ENCODE measurements around the gene TARBP2. TPM values are rescaled to one million over a fixed set of nuclear protein-coding genes. Genes with fewer than 3 reads are reported as not detected.

The TARBP2 gene
- 48.2 and 48.4 TPM in 2 replicates for total RNA-seq

GRCh38 chr12:53500776-53501614, at the start of gene TARBP2:
Gene TARBP2, plus strand, starts transcription at chr12:53501283. Its CDS starts 126 bp downstream, at chr12:53501409.

GRCh38 chr12:53451661-53452158, 49.4 kb upstream of the TARBP2 start, which contains the start of gene PCBP2:
Gene PCBP2, plus strand, starts transcription at chr12:53452102. Its CDS starts 2,699 bp downstream, at chr12:53454801.

GRCh38 chr12:53499266-53500141, 1.6 kb upstream of the TARBP2 start, which contains the start of gene MAP3K12:
Gene MAP3K12, minus strand, starts transcription at chr12:53499458. Its CDS starts 12,067 bp downstream, at chr12:53487391.

GRCh38 chr12:53506881-53507602, 6.0 kb downstream of the TARBP2 start, which contains the start of gene NPFF:
Gene NPFF, minus strand, starts transcription at chr12:53507484. Its CDS starts 10 bp downstream, at chr12:53507474.

Other genes starting within 250 kb of the TARBP2 start
- gene ESPL1, start 233.0 kb upstream of the TARBP2 start, total RNA-seq, result 12.4 and 13.2 TPM in 2 replicates
- 364 and 411 TPM in 2 replicates for gene PFDN5, start 205.7 kb upstream of the TARBP2 start, total RNA-seq
- 73.4 and 73.5 TPM in 2 replicates for gene MYG1, start 201.6 kb upstream of the TARBP2 start, total RNA-seq
- 95.6 and 105 TPM in 2 replicates for gene AAAS, start 179.7 kb upstream of the TARBP2 start, total RNA-seq
- gene SP7, start 164.9 kb upstream of the TARBP2 start, total RNA-seq, result not detected in 2 replicates
- 32.4 and 34.3 TPM in 2 replicates for gene SP1, start 121.1 kb upstream of the TARBP2 start, total RNA-seq
- not detected in 2 replicates for gene AMHR2, start 77.4 kb upstream of the TARBP2 start, total RNA-seq
- gene PRR13, start 59.5 kb upstream of the TARBP2 start, total RNA-seq, result 115 and 126 TPM in 2 replicates
- 125 and 136 TPM in 2 replicates for gene PCBP2, start 49.2 kb upstream of the TARBP2 start, total RNA-seq
- 17.1 and 18.7 TPM in 2 replicates for gene MAP3K12, start 1.8 kb upstream of the TARBP2 start, total RNA-seq
- gene NPFF, start 6.2 kb downstream of the TARBP2 start, total RNA-seq, result not detected in 2 replicates
- 8.5 and 10.4 TPM in 2 replicates for gene ATF7, start 125.1 kb downstream of the TARBP2 start, total RNA-seq
- 541 and 613 TPM in 2 replicates for gene ATP5MC2, start 174.8 kb downstream of the TARBP2 start, total RNA-seq
- 40.6 and 42.5 TPM in 2 replicates for gene CALCOCO1, start 226.2 kb downstream of the TARBP2 start, total RNA-seq